H9 (cell line): ENCODE results near the gene NT5C1B. TPM values are rescaled to one million over a fixed set of nuclear protein-coding genes. Genes with fewer than 3 reads are reported as not detected.

Source experiments
- DNase-seq: peaks from one replicate; pipeline ENCODE4 v3.0.0-alpha.2; 2017
- H2AFZ ChIP-seq: one replicate; pipeline ENCODE4 v1.6.1; 2013; ENCODE audit warnings: mild to moderate bottlenecking, low read length, control low read depth, moderate library complexity
- H2AK5ac ChIP-seq: 2 replicates; pipeline ENCODE4 v1.6.1; 2013; ENCODE audit warnings: low read length, control low read depth, mixed read lengths; ENCODE audit not compliant: insufficient read length
- H2BK120ac ChIP-seq: one replicate; pipeline ENCODE4 v1.6.1; 2013; ENCODE audit warnings: low read depth, mild to moderate bottlenecking, low read length, control low read depth, inconsistent platforms; ENCODE audit not compliant: poor library complexity, severe bottlenecking
- H2BK12ac ChIP-seq: 2 replicates; pipeline ENCODE4 v1.6.1; 2013; ENCODE audit warnings: low read length, control low read depth, mixed read lengths, low read depth; ENCODE audit not compliant: insufficient read length
- H2BK15ac ChIP-seq: 2 replicates; pipeline ENCODE4 v1.6.1; 2013; ENCODE audit warnings: low read depth, low read length, control low read depth
- H2BK20ac ChIP-seq: one replicate; pipeline ENCODE4 v1.6.1; 2013; ENCODE audit warnings: low read depth, mild to moderate bottlenecking, low read length, control low read depth, inconsistent platforms; ENCODE audit not compliant: poor library complexity, severe bottlenecking
- H2BK5ac ChIP-seq: 2 replicates; pipeline ENCODE4 v1.6.1; 2013; ENCODE audit warnings: low read length, control low read depth, mixed read lengths; ENCODE audit not compliant: insufficient read length
- H3K14ac ChIP-seq: 2 replicates; pipeline ENCODE4 v1.6.1; 2013; ENCODE audit warnings: low read length, control low read depth; ENCODE audit not compliant: insufficient read depth
- H3K18ac ChIP-seq: 2 replicates; pipeline ENCODE4 v1.6.1; 2013; ENCODE audit warnings: low read depth, mild to moderate bottlenecking, mixed read lengths, low read length, control low read depth; ENCODE audit not compliant: insufficient read length
- H3K23ac ChIP-seq: 2 replicates; pipeline ENCODE4 v1.6.1; 2013; ENCODE audit warnings: low read length, control low read depth, mixed read lengths, low read depth; ENCODE audit not compliant: insufficient read length
- H3K23me2 ChIP-seq: 2 replicates; pipeline ENCODE4 v1.6.1; 2013; ENCODE audit warnings: low read depth, mild to moderate bottlenecking, mixed read lengths, low read length, control low read depth; ENCODE audit not compliant: insufficient read length, poor library complexity, severe bottlenecking
- H3K27ac ChIP-seq: 2 replicates; pipeline ENCODE4 v1.5.1; 2013; ENCODE audit warnings: low read length, control low read depth, mixed read lengths, low read depth; ENCODE audit not compliant: insufficient read length
- H3K27me3 ChIP-seq: 2 replicates; pipeline ENCODE4 v1.6.1; 2013; ENCODE audit warnings: low read length, control low read depth, inconsistent platforms; ENCODE audit not compliant: insufficient read depth
- H3K4ac ChIP-seq: 2 replicates; pipeline ENCODE4 v1.6.1; 2013; ENCODE audit warnings: low read depth, mild to moderate bottlenecking, control low read depth, inconsistent platforms, low read length, moderate library complexity
- H3K4me1 ChIP-seq: 2 replicates; pipeline ENCODE4 v1.6.1; 2013; ENCODE audit warnings: low read length, control low read depth, inconsistent platforms; ENCODE audit not compliant: insufficient read depth
- H3K4me2 ChIP-seq: 2 replicates; pipeline ENCODE4 v1.6.1; 2013; ENCODE audit warnings: low read length, control low read depth, mixed read lengths; ENCODE audit not compliant: insufficient read length, insufficient read depth
- H3K56ac ChIP-seq: 2 replicates; pipeline ENCODE4 v1.6.1; 2013; ENCODE audit warnings: low read depth, mild to moderate bottlenecking, mixed read lengths, low read length, control low read depth; ENCODE audit not compliant: insufficient read length
- H3K79me1 ChIP-seq: 2 replicates; pipeline ENCODE4 v1.6.1; 2013; ENCODE audit warnings: low read depth, mild to moderate bottlenecking, moderate library complexity, low read length, control low read depth, inconsistent platforms; ENCODE audit not compliant: insufficient read depth, poor library complexity, severe bottlenecking
- H3K79me2 ChIP-seq: 2 replicates; pipeline ENCODE4 v1.6.1; 2013; ENCODE audit warnings: low read length, control low read depth, inconsistent platforms; ENCODE audit not compliant: insufficient read depth
- H3K9ac ChIP-seq: 2 replicates; pipeline ENCODE4 v1.6.1; 2013; ENCODE audit warnings: low read length, control low read depth, mixed read lengths; ENCODE audit not compliant: insufficient read length; ENCODE audit errors: extremely low read depth
- H3K9me3 ChIP-seq: one replicate; pipeline ENCODE4 v1.6.1; 2013; ENCODE audit warnings: low read depth, low read length, inconsistent platforms; ENCODE audit not compliant: control insufficient read depth
- H3T11ph ChIP-seq: one replicate; pipeline ENCODE4 v1.6.1; 2013; ENCODE audit warnings: mild to moderate bottlenecking, low read length, control low read depth, inconsistent platforms
- H4K20me1 ChIP-seq: one replicate; pipeline ENCODE4 v1.6.1; 2013; ENCODE audit not compliant: control insufficient read depth, insufficient read length, insufficient read depth
- H4K5ac ChIP-seq: 2 replicates; pipeline ENCODE4 v1.6.1; 2013; ENCODE audit warnings: low read depth, mild to moderate bottlenecking, mixed read lengths, low read length, control low read depth; ENCODE audit not compliant: insufficient read length
- H4K8ac ChIP-seq: replicated peaks from 2 replicates; pipeline ENCODE4 v1.6.1; 2013; ENCODE audit warnings: low read length, control low read depth, mixed read lengths, low read depth; ENCODE audit not compliant: insufficient read length
- H4K91ac ChIP-seq: 2 replicates; pipeline ENCODE4 v1.6.1; 2013; ENCODE audit warnings: low read depth, mild to moderate bottlenecking, moderate library complexity, mixed read lengths, low read length, control low read depth; ENCODE audit not compliant: insufficient read length
- H3K27ac Mint-ChIP-seq, 3 experiments: 2 replicates in 2 of 3; 3 replicates in 1 of 3; pipeline ENCODE4 v1.8.0; 2020 to 2021; ENCODE audit warnings: mixed read lengths in 3 of 3, mild to moderate bottlenecking in 1 of 3, moderate library complexity in 1 of 3
- H3K27me3 Mint-ChIP-seq: 2 replicates; pipeline ENCODE4 v1.8.0; 2021; ENCODE audit warnings: low read depth, mild to moderate bottlenecking, moderate library complexity, mixed read lengths
- H3K36me3 Mint-ChIP-seq, 3 experiments: 2 replicates in 2 of 3; 3 replicates in 1 of 3; pipeline ENCODE4 v1.8.0; 2020 to 2021; ENCODE audit warnings: low read depth in 3 of 3, mixed read lengths in 3 of 3; ENCODE audit not compliant: insufficient read depth in 1 of 3
- H3K4me1 Mint-ChIP-seq, 2 experiments: 2 replicates each; pipeline ENCODE4 v1.8.0; 2020; ENCODE audit warnings: mixed read lengths in 2 of 2
- H3K4me3 Mint-ChIP-seq, 2 experiments: 2 replicates in 1 of 2; 3 replicates in 1 of 2; pipeline ENCODE4 v1.8.0; 2020 to 2021; ENCODE audit warnings: mild to moderate bottlenecking in 2 of 2, mixed read lengths in 2 of 2, moderate library complexity in 1 of 2
- H3K9me3 Mint-ChIP-seq, 2 experiments: 2 replicates in 1 of 2; 3 replicates in 1 of 2; pipeline ENCODE4 v1.8.0; 2020; ENCODE audit warnings: mild to moderate bottlenecking in 2 of 2, mixed read lengths in 2 of 2, moderate library complexity in 1 of 2
- WGBS: extraction: QIAGEN DNeasy Blood & Tissue Kit; methylation state at CpG from one replicate; pipeline ENCODE4 v1.1.7; 2013; ENCODE audit warnings: missing lambda C conversion rate, low lambda C conversion rate, mixed read lengths; ENCODE audit not compliant: insufficient read length; ENCODE audit errors: extremely low coverage; 5-methylcytosine and 5-hydroxymethylcytosine counted together
- total RNA-seq: library from RNA; stranded (reverse); gene quantifications from 2 replicates; pipeline ENCODE4 v1.2.1, GENCODE V29; 2021
- TF ChIP-seq, protein P1 (sequence below): fragments of 200-600 bp; sonication (generic); conservative IDR thresholded peaks from 3 replicates; pipeline ENCODE4 v1.8.0; 2021; ENCODE audit warnings: antibody characterized with exemption, mild to moderate bottlenecking

The NT5C1B gene
- total RNA-seq, 1 experiment from 2014 or later: not detected

DNA sequence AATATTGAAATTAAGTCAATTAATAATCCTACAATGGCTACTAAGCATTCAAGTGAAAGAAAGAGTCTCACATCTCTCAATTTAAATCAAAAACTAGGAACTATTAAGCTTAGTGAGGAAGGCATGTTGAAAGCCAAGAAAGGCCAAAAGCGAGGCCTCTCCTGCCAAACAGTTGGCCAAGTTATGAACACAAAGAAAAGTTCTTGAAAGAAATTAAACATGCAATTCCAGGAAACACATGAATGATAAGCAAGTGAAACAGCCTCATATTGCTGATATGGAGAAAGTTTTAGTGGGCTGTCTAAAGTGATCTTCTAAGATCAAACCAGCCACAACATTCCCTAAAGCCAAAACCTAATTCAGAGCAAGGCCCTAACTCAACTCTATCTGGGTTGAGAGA, 40.7 kb downstream of the NT5C1B start:
- H4K20me1 ChIP-seq: no peaks in the 10 kb centered on the region
- Mint-ChIP-seq H3K9me3 (no peaks in the 10 kb centered on the region), H3K27ac (no peak overlapping the region), H3K4me1 (peaks cover 9 to 14% of the 10 kb centered on the region in 2 experiments), H3K27me3 (no peaks in the 10 kb centered on the region), H3K36me3 (peaks cover 0 to under 1% (median 0%) of the 10 kb centered on the region in 3 experiments; a peak in 1 of 7 replicates), H3K4me3 (no peak overlapping the region)
- H3K14ac ChIP-seq: no peak overlapping the region
- H3K27ac ChIP-seq: no peak overlapping the region
- no CpG with 5 or more reads among the region's 1 CpG for WGBS
- H3K23ac ChIP-seq: no peak overlapping the region
- no peak overlapping the region for H3K9ac ChIP-seq
- no peaks in the 10 kb centered on the region for H3K27me3 ChIP-seq
- H2AK5ac ChIP-seq: no peak overlapping the region
- no peak overlapping the region for H2BK5ac ChIP-seq
- DNase-seq: no peak
- H4K8ac ChIP-seq: no peak overlapping the region
- H3K79me2 ChIP-seq: no peaks in the 10 kb centered on the region
- no peak overlapping the region for H4K91ac ChIP-seq
- H3K18ac ChIP-seq: no peak overlapping the region
- H3K23me2 ChIP-seq: no peaks in the 10 kb centered on the region
- no peak overlapping the region for H2BK120ac ChIP-seq
- H3K4me2 ChIP-seq: no peak overlapping the region
- no peak overlapping the region for H3K56ac ChIP-seq
- no peak overlapping the region for H3K4ac ChIP-seq
- H2AFZ ChIP-seq: no peak overlapping the region
- H2BK12ac ChIP-seq: no peak overlapping the region
- H3K4me1 ChIP-seq: peaks cover 3% of the 10 kb centered on the region; the same call in 1 of the 2 replicates
- no peak overlapping the region for H2BK15ac ChIP-seq
- H3T11ph ChIP-seq: no peak overlapping the region
- H2BK20ac ChIP-seq: no peak overlapping the region
- TF ChIP-seq, protein P1, sequence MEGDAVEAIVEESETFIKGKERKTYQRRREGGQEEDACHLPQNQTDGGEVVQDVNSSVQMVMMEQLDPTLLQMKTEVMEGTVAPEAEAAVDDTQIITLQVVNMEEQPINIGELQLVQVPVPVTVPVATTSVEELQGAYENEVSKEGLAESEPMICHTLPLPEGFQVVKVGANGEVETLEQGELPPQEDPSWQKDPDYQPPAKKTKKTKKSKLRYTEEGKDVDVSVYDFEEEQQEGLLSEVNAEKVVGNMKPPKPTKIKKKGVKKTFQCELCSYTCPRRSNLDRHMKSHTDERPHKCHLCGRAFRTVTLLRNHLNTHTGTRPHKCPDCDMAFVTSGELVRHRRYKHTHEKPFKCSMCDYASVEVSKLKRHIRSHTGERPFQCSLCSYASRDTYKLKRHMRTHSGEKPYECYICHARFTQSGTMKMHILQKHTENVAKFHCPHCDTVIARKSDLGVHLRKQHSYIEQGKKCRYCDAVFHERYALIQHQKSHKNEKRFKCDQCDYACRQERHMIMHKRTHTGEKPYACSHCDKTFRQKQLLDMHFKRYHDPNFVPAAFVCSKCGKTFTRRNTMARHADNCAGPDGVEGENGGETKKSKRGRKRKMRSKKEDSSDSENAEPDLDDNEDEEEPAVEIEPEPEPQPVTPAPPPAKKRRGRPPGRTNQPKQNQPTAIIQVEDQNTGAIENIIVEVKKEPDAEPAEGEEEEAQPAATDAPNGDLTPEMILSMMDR: no peak
- no peaks in the 10 kb centered on the region for H3K79me1 ChIP-seq
- H3K9me3 ChIP-seq: no peaks in the 10 kb centered on the region
- H4K5ac ChIP-seq: no peak overlapping the region
